GM21825 (cell line): ENCODE results near the gene ARSH.
"Not testable (repeated sequence)": the region's sequence is repeated elsewhere in the genome, so short reads cannot be mapped to it uniquely, and the experiment has no call there.

Experiments
- ATAC-seq: cut with Tn5 transposase; IDR thresholded peaks from one replicate; pipeline ENCODE4 v1.9.1; 2021; ENCODE audit warnings: mild to moderate bottlenecking, moderate library complexity; ENCODE audit not compliant: unreplicated experiment

ARSH gene, protein sequence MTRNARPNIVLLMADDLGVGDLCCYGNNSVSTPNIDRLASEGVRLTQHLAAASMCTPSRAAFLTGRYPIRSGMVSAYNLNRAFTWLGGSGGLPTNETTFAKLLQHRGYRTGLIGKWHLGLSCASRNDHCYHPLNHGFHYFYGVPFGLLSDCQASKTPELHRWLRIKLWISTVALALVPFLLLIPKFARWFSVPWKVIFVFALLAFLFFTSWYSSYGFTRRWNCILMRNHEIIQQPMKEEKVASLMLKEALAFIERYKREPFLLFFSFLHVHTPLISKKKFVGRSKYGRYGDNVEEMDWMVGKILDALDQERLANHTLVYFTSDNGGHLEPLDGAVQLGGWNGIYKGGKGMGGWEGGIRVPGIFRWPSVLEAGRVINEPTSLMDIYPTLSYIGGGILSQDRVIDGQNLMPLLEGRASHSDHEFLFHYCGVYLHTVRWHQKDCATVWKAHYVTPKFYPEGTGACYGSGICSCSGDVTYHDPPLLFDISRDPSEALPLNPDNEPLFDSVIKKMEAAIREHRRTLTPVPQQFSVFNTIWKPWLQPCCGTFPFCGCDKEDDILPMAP

DNA sequence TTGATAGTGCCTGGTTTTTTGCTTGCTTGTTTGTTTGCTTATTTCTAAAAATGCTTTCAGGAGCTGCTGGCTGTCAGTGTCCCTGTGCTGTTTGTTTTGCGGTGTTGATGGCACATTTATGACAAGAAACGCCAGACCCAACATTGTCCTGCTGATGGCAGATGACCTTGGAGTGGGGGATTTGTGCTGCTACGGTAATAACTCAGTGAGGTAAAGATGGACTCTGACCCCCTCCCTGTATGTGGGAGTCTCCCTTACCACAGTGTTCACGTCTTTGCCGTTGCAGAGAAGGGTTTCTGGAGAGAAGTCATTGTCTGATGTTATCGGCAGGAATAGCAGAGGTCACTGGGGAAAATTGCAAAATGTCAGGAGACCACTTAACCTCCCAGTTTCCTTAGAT, at the start of gene ARSH:
Gene ARSH (plus strand): TSS at position 52 of the 400 bp plus-strand sequence. CDS start 67 bp downstream, at position 119.
- ATAC-seq = no peak

DNA sequence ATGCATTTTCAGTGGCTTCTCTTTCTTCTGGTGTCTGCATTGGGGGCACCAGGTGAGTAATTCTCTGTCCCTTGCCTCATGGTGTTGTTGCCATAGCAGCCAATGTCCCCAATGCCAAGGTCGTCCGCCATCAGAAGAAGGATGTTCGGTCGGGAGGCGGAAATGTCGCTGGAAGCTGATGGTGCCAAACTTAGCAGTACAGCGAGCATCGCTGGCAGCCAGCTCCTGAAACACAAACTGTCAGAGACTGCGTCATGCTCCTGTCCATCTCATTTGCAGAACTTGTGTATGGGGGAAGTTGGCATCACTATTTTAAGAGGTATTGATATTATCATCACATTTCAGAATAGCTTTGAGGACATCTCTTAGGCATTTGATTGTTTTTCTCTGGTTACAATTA, 48.1 kb upstream of the ARSH start:
- ATAC-seq = no peak

DNA sequence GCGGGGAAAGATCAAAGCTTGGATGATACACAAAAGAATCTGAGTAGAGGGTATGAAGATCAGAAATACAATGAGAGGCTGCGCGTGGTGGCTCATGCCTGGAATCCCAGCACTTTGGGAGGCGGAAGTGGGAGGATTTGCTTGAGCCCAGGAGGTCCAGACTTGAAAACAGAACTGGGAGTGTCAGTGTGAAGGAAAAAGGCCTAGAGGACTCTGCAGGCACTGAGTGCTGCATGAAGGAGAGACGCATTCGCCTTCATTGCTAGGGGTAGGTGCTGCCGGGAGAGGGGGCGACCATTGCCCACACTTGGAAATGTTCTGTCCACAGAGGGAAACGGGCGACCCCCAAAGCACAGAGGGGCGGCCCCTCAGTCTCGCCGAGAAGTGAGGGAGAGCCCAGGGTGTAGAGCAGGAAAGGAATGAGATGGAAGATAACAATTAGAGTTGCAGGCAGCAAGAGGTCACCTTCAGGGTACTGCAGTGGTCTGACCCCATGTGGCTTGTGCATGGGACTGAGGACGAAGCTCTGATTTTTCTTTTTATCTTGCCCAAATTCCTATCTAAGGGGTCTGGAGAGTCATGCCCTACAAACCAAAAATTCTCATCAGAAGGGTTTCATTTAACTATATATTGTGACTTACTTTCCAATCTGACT, 45.4 kb upstream of the ARSH start:
- ATAC-seq = no peak

DNA sequence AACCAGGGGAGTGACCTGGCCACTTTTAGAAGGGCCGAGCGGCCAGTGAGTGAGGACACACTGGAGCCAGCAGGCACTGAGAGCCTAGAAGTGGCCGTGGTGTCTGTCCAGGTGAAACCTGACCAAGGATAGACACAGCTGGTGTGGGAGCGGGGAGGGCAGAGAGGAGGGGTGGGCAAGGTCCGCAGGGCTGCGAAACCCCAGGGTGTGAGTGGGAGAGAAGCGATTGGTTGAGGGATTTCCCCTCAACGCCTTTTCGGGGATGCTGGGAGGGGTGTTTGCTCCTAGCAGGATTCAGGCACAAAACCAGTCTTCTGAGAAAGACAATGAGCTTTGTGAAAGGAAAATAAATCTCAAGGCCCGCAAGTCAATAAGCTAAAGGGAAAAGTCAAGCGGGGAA, 44.0 kb upstream of the ARSH start:
- ATAC-seq = no peak

DNA sequence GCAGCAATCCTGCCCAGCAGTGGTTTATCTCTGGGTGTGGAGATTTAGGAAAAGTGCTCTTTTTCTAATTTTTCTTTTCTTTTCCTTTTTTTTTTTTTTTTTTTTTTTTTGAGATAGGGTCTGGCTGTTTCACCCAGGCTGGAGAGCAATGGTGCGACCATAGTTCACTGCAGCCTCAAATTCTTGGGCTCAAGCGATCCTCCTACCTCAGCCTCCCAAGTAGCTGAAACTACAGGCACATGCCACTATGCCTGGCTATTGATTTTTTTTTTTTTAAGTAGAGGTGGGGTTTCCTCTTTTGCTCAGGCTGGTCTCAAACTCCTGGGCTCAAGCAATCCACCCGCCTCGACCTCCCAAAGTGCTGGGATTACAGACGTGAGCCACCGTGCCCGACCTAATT, 42.9 kb upstream of the ARSH start:
- ATAC-seq = not testable (repeated sequence)

DNA sequence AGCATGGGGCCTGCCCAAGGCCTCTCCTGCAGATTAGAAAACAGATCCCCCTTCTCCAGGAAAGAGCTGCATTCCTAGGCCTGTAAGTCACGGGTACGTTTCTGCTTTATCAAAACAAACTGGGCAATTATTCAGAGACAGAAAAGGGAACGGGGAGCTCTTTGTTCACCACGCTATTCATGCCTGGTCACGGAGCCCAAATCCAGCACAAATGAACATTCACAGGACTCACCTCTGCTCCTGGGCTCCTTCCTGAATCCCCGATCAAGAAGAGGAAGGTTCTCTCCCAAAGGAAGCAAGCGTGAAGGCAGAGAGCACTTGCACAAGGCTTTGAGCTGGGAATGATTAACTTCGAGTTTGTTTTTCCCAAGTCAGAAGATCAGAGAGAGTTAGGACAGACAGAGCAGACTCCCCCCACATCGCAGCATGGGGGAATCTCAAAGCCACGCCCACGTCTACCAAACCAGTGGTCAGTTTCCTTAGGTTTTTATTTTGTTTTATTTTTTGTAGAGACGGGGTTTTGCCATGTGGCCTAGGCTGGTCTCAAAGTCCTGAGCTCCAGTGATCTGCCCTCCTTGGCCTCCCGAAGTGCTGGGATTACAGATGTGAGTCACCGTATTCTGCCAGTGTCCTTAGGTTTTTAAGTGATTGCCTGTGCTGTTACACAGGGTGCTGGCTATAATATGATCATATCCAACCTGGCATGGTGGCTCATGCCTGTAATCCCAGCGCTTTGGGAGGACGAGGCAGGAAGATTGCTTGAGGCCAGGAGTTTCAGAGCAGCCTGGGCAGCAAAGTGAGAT, 42.2 kb upstream of the ARSH start:
- not testable (repeated sequence) for ATAC-seq

DNA sequence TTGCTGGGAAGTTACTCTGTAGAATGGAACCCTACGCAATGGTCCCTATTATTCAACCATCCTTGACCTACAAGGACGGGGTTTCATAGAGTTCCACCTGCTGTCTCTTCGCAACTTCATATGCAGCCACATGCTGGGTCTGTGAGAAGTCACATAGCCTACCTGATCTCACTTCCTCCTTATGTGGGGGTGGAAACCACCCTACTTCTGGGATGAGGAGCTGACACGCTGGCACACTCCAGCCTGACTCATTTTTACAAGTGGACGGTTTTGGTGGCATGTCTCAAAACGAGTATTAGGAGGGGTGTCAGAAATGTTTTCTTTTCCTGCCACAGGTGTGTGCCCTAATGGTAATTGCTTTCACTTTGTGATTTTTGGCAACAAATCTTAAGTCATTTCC, 40.4 kb upstream of the ARSH start:
- ATAC-seq = peak; percentile 74

DNA sequence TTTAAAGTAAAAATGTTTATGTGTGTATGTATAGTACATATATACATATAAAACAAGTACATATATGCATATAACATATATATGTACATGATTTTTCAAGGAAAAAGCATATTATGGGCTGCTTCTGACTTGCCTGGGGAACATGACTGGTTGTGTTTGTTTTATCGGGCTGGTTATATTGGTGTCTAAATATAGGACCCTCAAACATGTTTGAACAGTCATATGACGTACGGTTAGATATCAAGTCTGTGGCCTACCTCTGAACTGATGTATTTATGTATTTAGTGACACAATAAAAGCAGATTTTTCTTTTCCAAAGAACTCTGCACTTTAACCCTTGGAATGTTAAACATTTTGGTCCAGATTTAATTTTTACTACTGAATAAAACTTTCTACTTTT, 39.3 kb upstream of the ARSH start:
- ATAC-seq = no peak

DNA sequence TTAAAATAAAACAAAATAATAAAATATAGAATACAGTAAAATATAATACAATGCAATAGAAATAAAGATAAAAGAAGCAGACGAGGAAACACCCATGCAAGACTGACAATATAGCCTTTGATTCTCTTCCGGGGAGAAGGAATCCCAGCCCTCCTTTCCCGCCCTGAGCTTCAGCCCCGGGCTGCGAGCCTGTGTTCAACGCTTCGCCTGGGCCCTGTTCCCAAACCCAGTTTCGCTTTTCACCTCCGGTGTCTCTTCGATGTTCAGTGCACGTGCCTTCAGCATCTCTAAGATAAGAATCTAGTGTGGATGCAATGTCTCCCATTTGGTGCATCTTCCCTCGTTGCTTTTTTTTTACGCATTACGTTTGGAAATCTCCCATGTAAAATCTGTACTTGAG, 38.8 kb upstream of the ARSH start:
- no peak for ATAC-seq

DNA sequence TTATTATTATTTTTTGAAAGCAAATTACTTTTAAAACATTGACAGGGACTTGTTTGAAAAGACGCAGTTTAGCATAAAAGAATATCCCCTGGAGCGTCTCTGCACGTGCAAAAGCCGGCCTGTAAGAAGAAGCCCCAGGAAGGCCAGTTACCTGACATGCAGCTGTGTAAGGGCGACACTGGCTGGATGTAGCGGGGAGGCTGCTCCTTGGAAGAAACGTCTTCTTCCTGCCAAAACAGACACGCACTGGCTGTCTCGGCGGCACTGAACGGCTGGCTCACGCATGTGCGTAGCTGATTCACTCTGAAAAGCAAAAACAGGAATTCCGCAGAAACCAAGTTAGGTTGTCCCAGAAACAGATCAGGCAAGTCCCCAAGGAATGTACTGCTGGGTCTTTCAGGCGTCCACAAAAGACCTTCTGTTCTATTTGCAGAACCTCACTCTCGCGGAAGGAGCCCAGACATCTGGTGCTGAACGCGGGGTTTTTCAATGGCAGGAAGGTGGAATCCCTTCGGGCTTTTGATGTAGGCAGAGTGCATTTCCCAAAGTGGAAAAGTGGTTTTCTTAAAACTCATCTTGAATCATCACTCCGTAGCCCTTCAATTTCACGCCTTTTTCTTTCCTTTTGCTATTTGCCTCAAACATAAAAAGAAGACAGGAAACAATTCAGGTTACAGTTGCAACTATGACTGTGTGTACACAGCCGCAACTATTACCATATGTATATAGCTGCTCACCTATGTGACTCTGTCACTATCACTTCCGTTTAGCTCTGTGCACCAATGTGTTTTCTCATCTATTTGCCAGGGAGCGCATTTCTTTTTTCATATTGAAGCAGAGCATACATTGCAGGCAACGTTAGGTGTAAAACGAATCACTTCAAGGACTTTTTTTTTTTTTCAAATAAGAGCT, 38.1 kb upstream of the ARSH start:
- peak; percentile 52 for ATAC-seq

DNA sequence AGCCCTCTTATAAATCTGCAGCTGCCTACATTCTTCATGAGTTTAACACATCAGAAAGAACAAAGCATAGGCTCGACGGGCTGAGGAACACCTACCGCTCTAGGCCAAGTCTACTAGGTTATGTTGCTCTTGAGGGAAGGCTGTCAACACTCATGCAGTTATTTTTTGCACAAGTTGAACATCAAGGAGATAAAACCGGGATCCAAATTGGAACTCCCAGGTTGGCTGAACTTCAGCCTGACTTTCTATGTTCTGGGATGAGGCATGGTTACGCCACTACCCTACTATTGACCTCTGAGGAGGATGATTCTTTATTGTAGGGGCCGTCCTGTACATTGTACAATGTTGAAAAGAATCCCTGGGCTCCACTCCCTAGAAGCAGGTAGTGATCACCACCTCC, 37.3 kb upstream of the ARSH start:
- ATAC-seq = no peak

DNA sequence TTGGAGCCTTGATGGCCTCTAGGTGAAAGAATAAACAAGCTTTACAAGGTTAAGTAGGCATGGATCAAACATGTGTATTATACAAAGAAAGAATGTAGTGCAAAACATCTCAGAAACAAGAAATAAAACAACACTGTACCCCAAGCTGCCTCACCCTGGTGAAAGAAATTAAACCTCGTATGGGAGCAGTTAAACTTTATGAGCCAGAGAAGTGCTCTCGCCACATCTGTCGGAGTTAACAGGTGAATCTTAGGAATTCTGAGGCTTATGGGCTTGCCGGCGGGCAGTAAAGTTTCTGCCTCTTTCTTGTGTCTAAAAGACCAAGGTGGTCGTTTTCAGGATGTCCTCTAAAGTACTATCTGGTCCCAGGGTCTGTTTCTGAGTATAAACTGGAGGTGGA, 34.0 kb upstream of the ARSH start:
- ATAC-seq = no peak

DNA sequence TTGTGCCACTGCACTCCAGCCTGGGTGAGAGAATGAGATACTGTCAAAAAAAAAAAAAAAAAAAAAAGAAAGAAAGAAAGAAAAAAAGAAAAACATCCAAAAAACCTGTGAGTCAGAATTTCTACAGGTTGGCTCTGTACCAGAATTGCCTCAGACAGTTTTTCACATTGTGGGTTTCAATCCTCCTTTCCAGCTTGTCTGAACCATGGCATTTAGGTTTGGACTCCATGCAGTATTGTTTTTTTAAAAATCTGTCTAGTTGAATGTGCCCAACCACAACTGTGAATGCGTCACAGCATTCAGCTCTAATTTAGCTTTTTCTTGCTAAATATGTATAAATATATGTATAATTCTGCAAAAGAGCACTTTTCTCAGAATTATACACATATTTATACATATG, 31.4 kb upstream of the ARSH start:
- ATAC-seq = no peak

DNA sequence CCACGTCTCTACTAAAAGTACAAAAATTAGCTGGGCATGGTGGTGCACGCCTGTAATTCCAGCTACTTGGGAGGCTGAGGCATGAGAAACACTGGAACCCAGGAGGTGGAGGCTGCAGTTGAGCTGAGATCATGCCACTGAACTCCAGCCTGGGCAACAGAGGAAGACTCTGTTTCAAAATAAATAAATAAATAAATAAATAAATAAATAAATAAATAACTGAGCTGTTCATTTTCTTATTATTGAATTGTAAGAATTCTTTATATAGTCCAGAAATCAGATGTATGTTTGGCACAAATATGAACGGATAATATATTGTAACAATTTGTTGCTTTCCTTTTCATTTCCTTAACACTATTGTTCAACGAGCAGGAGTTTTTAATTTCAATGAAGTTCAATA, 27.7 kb upstream of the ARSH start:
- not testable (repeated sequence) for ATAC-seq

DNA sequence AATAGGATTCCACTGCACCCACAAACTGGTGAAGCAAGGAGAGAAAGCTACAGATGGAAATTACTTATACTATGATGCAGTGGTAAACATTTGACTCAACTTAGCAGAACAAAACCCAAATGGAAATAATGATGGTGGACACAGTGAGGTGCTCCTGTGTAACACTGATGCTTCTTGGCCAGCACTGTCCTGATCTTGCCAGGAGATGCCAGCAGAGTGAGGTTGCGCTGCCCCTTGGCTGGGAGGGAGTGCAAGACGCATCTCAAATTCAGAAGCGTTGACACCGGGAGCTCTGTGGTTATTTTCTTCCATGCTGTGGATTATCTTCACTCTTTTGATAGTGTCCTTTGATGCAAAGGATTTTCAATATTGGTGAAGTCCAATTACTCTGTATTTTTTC, 22.0 kb upstream of the ARSH start:
- no peak for ATAC-seq

DNA sequence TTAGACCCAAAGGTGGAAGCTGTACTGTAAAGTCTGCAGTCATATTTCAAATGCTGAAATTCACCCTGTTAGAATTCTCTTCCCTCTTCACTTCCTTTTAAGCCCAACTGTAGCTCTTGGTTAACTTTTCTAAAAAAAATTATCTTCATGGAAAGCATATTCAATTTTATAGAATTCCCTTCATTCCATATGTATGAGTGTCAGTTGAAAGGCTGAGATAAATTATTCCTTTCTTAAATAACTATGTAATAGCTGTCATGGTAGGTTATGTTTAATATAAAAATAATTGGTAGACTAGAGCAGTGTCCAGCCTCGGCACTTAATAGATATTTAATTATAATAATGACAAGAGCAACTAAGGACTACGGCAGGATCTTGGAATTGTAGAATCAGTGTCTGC, 16.8 kb upstream of the ARSH start:
- no peak for ATAC-seq

DNA sequence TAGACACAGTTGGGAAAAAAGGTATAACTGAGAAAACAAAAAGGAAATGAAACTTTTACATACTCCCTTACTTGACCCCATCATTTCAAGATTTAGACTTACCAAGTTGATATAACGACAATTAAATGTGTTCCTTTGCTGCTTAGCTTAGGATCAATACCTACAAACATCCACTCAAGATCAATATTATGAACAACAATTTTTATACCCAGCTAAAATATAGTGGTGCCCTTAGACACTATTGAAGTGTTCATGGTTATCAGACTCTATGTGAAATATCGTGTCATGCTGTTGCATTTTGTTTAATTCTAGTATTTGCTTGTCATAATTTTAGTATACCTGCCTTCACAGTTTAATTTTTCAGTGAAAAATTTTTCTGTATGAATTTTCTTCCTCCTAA, 4.2 kb downstream of the ARSH start:
- no peak for ATAC-seq

DNA sequence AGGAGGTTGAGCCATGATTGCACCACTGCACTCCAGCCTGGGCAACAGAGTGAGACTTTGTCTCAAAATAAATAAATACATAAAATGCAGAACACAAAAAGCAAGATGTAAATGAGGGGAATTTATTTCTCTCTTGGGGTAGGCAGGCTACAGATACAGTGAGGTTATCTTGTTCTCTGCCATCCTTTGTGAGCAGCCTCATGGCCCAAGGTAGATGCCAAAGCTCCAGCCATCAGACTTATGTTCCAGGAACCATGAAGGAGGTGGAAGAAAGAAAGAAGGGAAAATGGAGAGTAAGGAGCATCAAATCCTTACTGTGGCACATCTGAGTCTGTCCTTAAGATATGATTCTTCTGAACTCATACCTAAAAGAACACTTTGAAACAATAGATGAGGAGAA, 11.1 kb downstream of the ARSH start:
- ATAC-seq = no peak

DNA sequence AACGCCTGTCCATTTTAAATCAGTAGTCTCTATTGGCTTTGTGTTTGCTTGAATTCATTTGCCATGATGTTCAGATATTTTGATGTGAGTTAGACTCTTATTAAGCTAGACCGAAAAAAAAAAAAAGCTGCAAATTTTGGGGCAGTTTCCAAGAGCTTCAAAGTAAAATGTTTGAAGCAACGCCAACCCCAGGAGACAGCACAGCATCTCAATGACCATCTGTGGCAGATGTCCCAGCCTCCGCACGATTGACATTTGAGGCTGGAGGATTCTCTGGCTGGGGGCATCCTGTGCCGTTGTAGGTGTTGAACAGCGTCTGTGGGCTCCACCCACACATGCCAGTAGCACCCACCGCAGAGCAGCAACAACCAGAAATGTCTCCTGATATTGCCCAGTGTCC, 17.8 kb downstream of the ARSH start:
- no peak for ATAC-seq

DNA sequence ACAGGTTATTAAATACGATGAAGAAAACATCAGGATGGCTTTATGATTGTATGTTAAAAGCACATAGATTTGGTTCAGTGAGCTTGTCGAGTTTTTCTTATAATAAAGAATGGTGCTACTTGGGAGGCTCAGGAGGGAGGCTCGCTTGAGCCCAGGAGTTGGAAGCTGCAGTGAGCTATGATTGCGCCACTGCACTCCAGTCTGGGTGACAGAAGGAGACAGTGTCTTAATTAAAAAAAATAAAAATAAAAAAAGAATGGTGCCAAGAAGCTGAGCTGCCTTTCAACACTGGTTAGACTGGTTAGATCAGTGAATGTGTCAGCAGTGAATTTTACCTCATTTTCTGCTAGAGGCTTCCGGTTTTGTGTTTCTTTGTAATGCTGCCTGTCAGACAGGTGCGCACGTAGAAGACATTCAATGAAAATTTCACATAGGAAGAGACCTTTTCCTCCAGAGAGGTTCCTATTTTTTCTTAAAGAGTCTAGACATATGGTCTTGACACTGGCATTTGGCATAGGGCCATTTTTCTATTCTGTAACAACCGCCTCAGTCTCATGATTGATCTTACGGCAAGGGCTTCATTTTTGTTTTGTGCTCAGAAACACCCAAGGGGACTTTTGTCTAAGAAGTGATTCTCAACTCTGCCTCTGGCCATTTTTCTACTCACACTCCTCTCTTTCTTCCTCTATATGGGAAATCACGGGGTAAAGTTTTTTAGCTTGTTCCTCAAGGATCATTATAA, 19.9 kb downstream of the ARSH start:
- ATAC-seq = no peak
